Body of pancreas (tissue), 4 donors: ENCODE data around the gene GLDN. TPM values are rescaled to one million over a fixed set of nuclear protein-coding genes. Genes with fewer than 3 reads are reported as not detected.

Experiments used
- ATAC-seq: fragments of 150-250 bp; one replicate; pipeline ENCODE4 v1.9.1; 2016
- DNase-seq, 4 donors: peaks; one replicate each; pipeline ENCODE4 v3.0.0-alpha.2; 2019
- H3K27ac ChIP-seq, 4 donors: fragments of 200-600 bp; sonication (generic); 1 replicate in 3 of 4; 2 replicates in 1 of 4; pipeline versions ENCODE4 v1.5.1 to v1.6.1; 2016 to 2019; ENCODE audit warnings: mild to moderate bottlenecking in 1 of 4, mixed read lengths in 1 of 4, moderate library complexity in 1 of 4
- H3K27me3 ChIP-seq, 2 donors: fragments of 200-600 bp; sonication (generic); one replicate each; pipeline ENCODE4 v1.6.0; 2016; ENCODE audit warnings: mild to moderate bottlenecking in 1 of 2
- H3K36me3 ChIP-seq, 2 donors: fragments of 200-600 bp; sonication (generic); replicated peaks in 1 of 2; 2 replicates each; pipeline ENCODE4 v1.5.1; 2016; ENCODE audit warnings: low read depth in 2 of 2; ENCODE audit not compliant: insufficient read depth in 1 of 2
- H3K4me1 ChIP-seq: fragments of 200-600 bp; sonication (generic); one replicate; pipeline ENCODE4 v1.6.0; 2016
- H3K4me3 ChIP-seq, 2 donors: fragments of 200-600 bp; sonication (generic); 1 replicate in 1 of 2; 2 replicates in 1 of 2; pipeline ENCODE4 v1.5.1; 2016 to 2019
- H3K9me3 ChIP-seq, 3 donors: fragments of 200-600 bp; sonication (generic); 1 replicate in 2 of 3; 2 replicates in 1 of 3; pipeline ENCODE4 v1.5.1; 2016
- CTCF ChIP-seq, 7 experiments: fragments of 450-650 bp in 4 of 7; fragments of 200-600 bp in 3 of 7; sonication (generic) in 3 of 7; IDR thresholded peaks; one replicate each; pipeline ENCODE4 v1.5.1; 2016 to 2019; ENCODE audit warnings: antibody characterized with exemption in 7 of 7
- POLR2A ChIP-seq, 3 donors: fragments of 450-650 bp; IDR thresholded peaks; one replicate each; pipeline ENCODE4 v1.6.1; 2016; ENCODE audit warnings: antibody characterized with exemption in 3 of 3, mild to moderate bottlenecking in 2 of 3
- WGBS, 2 donors: methylation state at CpG; one replicate each; pipeline ENCODE4 v1.1.5; 2017; 5-methylcytosine and 5-hydroxymethylcytosine counted together
- intact Hi-C: fragments of 100-400 bp; cut with DNase I; formaldehyde crosslinking; loops from one replicate; pipeline ENCODE4 v1.15.1; 2023
- total RNA-seq, 2 donors: library from RNA; depleted of rRNA; stranded (reverse); fragments of >200 nt; gene quantifications; one replicate each; pipeline ENCODE4 v1.1.0, GENCODE V29; 2016

The GLDN gene
- total RNA-seq, 2 donors from 2014 or later: 2.6 to 5.6 TPM

GRCh38 chr15:51315726-51316125, 25.7 kb upstream of the GLDN start:
- intact Hi-C loops: no loop called here
- WGBS, 2 donors: 85 to 97% methylated on average over 7 of the region's 7 CpGs
- Histone ChIP-seq H3K4me1 (peaks cover 7% of the 10 kb centered on the region), H3K27ac (no peak overlapping the region), H3K36me3 (no peaks in the 10 kb centered on the region), H3K27me3 (no peaks in the 10 kb centered on the region), H3K9me3 (no peaks in the 10 kb centered on the region), H3K4me3 (no peak overlapping the region)
- DNase-seq (no peak), ATAC-seq (no peak)
- TF ChIP-seq CTCF (IDR thresholded peaks at IDR 0.05): no peak
- TF ChIP-seq POLR2A (IDR thresholded peaks at IDR 0.05): no peak

GRCh38 chr15:51316636-51317035, 24.8 kb upstream of the GLDN start:
- TF ChIP-seq CTCF (IDR thresholded peaks at IDR 0.05) (no peak), POLR2A (IDR thresholded peaks at IDR 0.05) (no peak)
- Histone ChIP-seq H3K27ac (no peak overlapping the region), H3K27me3 (no peaks in the 10 kb centered on the region), H3K4me3 (no peak overlapping the region), H3K36me3 (no peaks in the 10 kb centered on the region), H3K9me3 (no peaks in the 10 kb centered on the region), H3K4me1 (peaks cover 7% of the 10 kb centered on the region)
- no peak for ATAC-seq
- intact Hi-C loops: no loop called here
- 100% methylated on average over 1 of the region's 1 CpG for WGBS, 2 donors
- no peak for DNase-seq

- 66 to 78% methylated on average over 7 of the region's 7 CpGs for WGBS, 2 donors
- TF ChIP-seq CTCF (IDR thresholded peaks at IDR 0.05) (no peak), POLR2A (IDR thresholded peaks at IDR 0.05) (no peak)
- Histone ChIP-seq H3K4me3 (no peak overlapping the region), H3K36me3 (no peaks in the 10 kb centered on the region), H3K27ac (no peak overlapping the region), H3K9me3 (no peaks in the 10 kb centered on the region), H3K27me3 (no peaks in the 10 kb centered on the region), H3K4me1 (peaks cover 7% of the 10 kb centered on the region)
- intact Hi-C loops: no loop called here
- peak in 1 of 4 donors; percentile 20 for DNase-seq
- no peak for ATAC-seq
These were observed 22.9 kb upstream of the GLDN start for GRCh38 chr15:51318382-51319150.

- Histone ChIP-seq H3K27ac (no peak overlapping the region), H3K36me3 (no peaks in the 10 kb centered on the region), H3K9me3 (no peaks in the 10 kb centered on the region), H3K4me1 (peaks cover 7% of the 10 kb centered on the region), H3K4me3 (no peak overlapping the region), H3K27me3 (no peaks in the 10 kb centered on the region)
- 57 to 59% methylated on average over 2 of the region's 2 CpGs for WGBS, 2 donors
- no peak for TF ChIP-seq POLR2A (IDR thresholded peaks at IDR 0.05)
- TF ChIP-seq CTCF (IDR thresholded peaks at IDR 0.05): no peak
- intact Hi-C loops: no loop called here
- DNase-seq (no peak), ATAC-seq (no peak)
These were observed 21.9 kb upstream of the GLDN start for GRCh38 chr15:51319539-51319938.

- no peaks in the 10 kb centered on the region for H3K36me3 ChIP-seq
- intact Hi-C loops: no loop called here
- no peak for TF ChIP-seq CTCF (IDR thresholded peaks at IDR 0.05)
- no peak for TF ChIP-seq POLR2A (IDR thresholded peaks at IDR 0.05)
- no peak overlapping the region for H3K27ac ChIP-seq
- no peaks in the 10 kb centered on the region for H3K4me1 ChIP-seq
- DNase-seq (no peak), ATAC-seq (no peak)
- H3K27me3 ChIP-seq: no peaks in the 10 kb centered on the region
- no peak overlapping the region for H3K4me3 ChIP-seq
- whole genome bisulfite sequencing, 2 donors: 92 to 97% methylated on average over 2 of the region's 2 CpGs
- H3K9me3 ChIP-seq: no peaks in the 10 kb centered on the region
These were observed 20.6 kb upstream of the GLDN start for GRCh38 chr15:51320843-51321242.
